ENCODE measurements around the gene LITAFD.

DNA sequence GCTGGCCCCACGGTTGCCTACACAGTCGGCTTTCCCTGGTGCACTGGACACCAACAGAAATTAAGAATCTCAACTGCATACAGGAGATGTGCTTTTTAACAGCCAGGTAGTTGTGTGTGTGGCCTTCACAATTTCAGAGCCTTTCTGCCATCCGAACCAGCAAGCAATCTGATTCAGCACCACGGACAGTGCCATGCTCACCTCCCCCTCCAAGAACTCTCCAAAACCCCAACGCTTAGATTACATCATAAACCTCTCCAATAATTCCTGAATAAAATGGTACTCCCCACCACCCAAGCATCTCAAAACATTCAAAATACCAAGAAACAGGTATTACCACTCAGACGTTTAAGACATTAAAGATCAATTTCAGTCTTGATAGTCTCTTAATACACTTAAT lies 49.7 kb downstream of the LITAFD start:
- TF ChIP-seq, protein P1, sequence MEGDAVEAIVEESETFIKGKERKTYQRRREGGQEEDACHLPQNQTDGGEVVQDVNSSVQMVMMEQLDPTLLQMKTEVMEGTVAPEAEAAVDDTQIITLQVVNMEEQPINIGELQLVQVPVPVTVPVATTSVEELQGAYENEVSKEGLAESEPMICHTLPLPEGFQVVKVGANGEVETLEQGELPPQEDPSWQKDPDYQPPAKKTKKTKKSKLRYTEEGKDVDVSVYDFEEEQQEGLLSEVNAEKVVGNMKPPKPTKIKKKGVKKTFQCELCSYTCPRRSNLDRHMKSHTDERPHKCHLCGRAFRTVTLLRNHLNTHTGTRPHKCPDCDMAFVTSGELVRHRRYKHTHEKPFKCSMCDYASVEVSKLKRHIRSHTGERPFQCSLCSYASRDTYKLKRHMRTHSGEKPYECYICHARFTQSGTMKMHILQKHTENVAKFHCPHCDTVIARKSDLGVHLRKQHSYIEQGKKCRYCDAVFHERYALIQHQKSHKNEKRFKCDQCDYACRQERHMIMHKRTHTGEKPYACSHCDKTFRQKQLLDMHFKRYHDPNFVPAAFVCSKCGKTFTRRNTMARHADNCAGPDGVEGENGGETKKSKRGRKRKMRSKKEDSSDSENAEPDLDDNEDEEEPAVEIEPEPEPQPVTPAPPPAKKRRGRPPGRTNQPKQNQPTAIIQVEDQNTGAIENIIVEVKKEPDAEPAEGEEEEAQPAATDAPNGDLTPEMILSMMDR (IDR thresholded peaks at IDR 0.05), result no peak
- no peak for TF ChIP-seq POLR2A (IDR thresholded peaks at IDR 0.05)
